Raji (cell line): ENCODE measurements around the gene LASP1.

Experiments used
- POLR2A ChIP-seq: IDR thresholded peaks from 2 replicates; pipeline ENCODE4 v1.6.1; 2011; ENCODE audit warnings: low read depth, low read length, control low read depth; ENCODE audit not compliant: insufficient read depth

LASP1 gene

GRCh38 chr17:38867179-38867967 is 2.5 kb upstream of the LASP1 start:
- no peak for TF ChIP-seq POLR2A

GRCh38 chr17:38867968-38868816 is 1.7 kb upstream of the LASP1 start:
- no peak for TF ChIP-seq POLR2A

GRCh38 chr17:38868817-38869525 is 887 bp upstream of the LASP1 start:
- peak; percentile 89 for TF ChIP-seq POLR2A

GRCh38 chr17:38870259-38871165 is 654 bp downstream of the LASP1 start:
- TF ChIP-seq POLR2A, result peak; percentile 35; the same call in 1 of the 2 replicates

GRCh38 chr17:38871247-38872015 is 1.6 kb downstream of the LASP1 start:
- peak; percentile 27; the same call in 1 of the 2 replicates for TF ChIP-seq POLR2A

- no peak for TF ChIP-seq POLR2A
Measured at GRCh38 chr17:38872027-38872511, 2.2 kb downstream of the LASP1 start.

- no peak for TF ChIP-seq POLR2A
Measured at GRCh38 chr17:38872671-38873385, 3.0 kb downstream of the LASP1 start.

- no peak for TF ChIP-seq POLR2A
Measured at GRCh38 chr17:38873640-38874380, 4.0 kb downstream of the LASP1 start.

GRCh38 chr17:38874505-38875400 is 4.9 kb downstream of the LASP1 start:
- no peak for TF ChIP-seq POLR2A

- TF ChIP-seq POLR2A, result no peak
Measured at GRCh38 chr17:38875477-38876075, 5.7 kb downstream of the LASP1 start.
